GM23338 (cell line): ENCODE data around the gene TMEM144. TPM values are rescaled to one million over a fixed set of nuclear protein-coding genes. Genes with fewer than 3 reads are reported as not detected.

Experiments
- ATAC-seq: fragments of 200-7000 bp; cut with Tn5 transposase; 3 replicates; pipeline ENCODE4 v1.9.1; 2020
- DNase-seq: peaks from one replicate; pipeline ENCODE4 v3.0.0-alpha.2; 2015; ENCODE audit warnings: low spot score
- H2AFZ ChIP-seq: fragments of 200-600 bp; sonication (generic); 2 replicates; pipeline ENCODE4 v1.8.0; 2016; ENCODE audit warnings: antibody characterized with exemption, mild to moderate bottlenecking, moderate library complexity
- H3F3A ChIP-seq: fragments of 200-600 bp; sonication (generic); replicated peaks from 2 replicates; pipeline ENCODE4 v1.8.0; 2017; ENCODE audit warnings: antibody characterized with exemption, mixed run types, low read depth
- H3K27ac ChIP-seq: fragments of 200-600 bp; sonication (generic); 2 replicates; pipeline ENCODE4 v1.6.1; 2016; ENCODE audit warnings: low read depth
- H3K27me3 ChIP-seq: fragments of 200-600 bp; sonication (generic); 2 replicates; pipeline ENCODE4 v1.8.0; 2016; ENCODE audit warnings: mild to moderate bottlenecking, mixed run types, moderate library complexity; ENCODE audit not compliant: insufficient read depth
- H3K36me3 ChIP-seq: fragments of 200-600 bp; sonication (generic); 2 replicates; pipeline ENCODE4 v1.8.0; 2016; ENCODE audit warnings: mild to moderate bottlenecking; ENCODE audit not compliant: insufficient read depth
- H3K4me1 ChIP-seq: fragments of 200-600 bp; sonication (generic); 2 replicates; pipeline ENCODE4 v1.8.0; 2016; ENCODE audit warnings: mild to moderate bottlenecking, moderate library complexity; ENCODE audit not compliant: insufficient read depth
- H3K4me2 ChIP-seq: fragments of 200-600 bp; sonication (generic); 2 replicates; pipeline ENCODE4 v1.7.1; 2017; ENCODE audit warnings: mixed run types
- H3K4me3 ChIP-seq: fragments of 200-600 bp; sonication (generic); 2 replicates; pipeline ENCODE4 v1.6.1; 2016; ENCODE audit warnings: mixed run types
- H3K79me2 ChIP-seq: fragments of 200-600 bp; sonication (generic); replicated peaks from 2 replicates; pipeline ENCODE4 v1.8.0; 2017; ENCODE audit warnings: mild to moderate bottlenecking; ENCODE audit not compliant: insufficient read depth
- H3K9me2 ChIP-seq: fragments of 200-600 bp; sonication (generic); 2 replicates; pipeline ENCODE4 v1.8.0; 2017; ENCODE audit not compliant: insufficient read depth
- H4K20me1 ChIP-seq: fragments of 200-600 bp; sonication (generic); replicated peaks from 2 replicates; pipeline ENCODE4 v1.8.0; 2017; ENCODE audit warnings: mild to moderate bottlenecking; ENCODE audit not compliant: insufficient read depth
- H3K27ac Mint-ChIP-seq: 2 replicates; pipeline ENCODE4 v1.8.0; 2020; ENCODE audit warnings: inconsistent platforms, mild to moderate bottlenecking, moderate library complexity, mixed read lengths
- H3K27me3 Mint-ChIP-seq: 3 replicates; pipeline ENCODE4 v1.8.0; 2022; ENCODE audit warnings: low read depth, mild to moderate bottlenecking, moderate library complexity, mixed read lengths, inconsistent platforms; ENCODE audit not compliant: insufficient read depth, poor library complexity
- H3K36me3 Mint-ChIP-seq: 3 replicates; pipeline ENCODE4 v1.8.0; 2021; ENCODE audit warnings: low read depth, mild to moderate bottlenecking, inconsistent platforms, moderate library complexity, mixed read lengths
- H3K4me1 Mint-ChIP-seq: 3 replicates; pipeline ENCODE4 v1.8.0; 2020; ENCODE audit warnings: mild to moderate bottlenecking, inconsistent platforms, mixed read lengths
- H3K4me3 Mint-ChIP-seq: 3 replicates; pipeline ENCODE4 v1.8.0; 2021; ENCODE audit warnings: moderate library complexity, mild to moderate bottlenecking, inconsistent platforms, mixed read lengths
- H3K9me3 Mint-ChIP-seq: 3 replicates; pipeline ENCODE4 v1.8.0; 2020; ENCODE audit warnings: moderate library complexity, mild to moderate bottlenecking, inconsistent platforms, mixed read lengths
- ETS1 ChIP-seq: IDR thresholded peaks from 2 replicates; pipeline ENCODE4 v1.6.1; 2016; ENCODE audit warnings: antibody characterized with exemption
- EZH2 ChIP-seq: fragments of 200-600 bp; sonication (generic); IDR thresholded peaks from one replicate; pipeline ENCODE4 v1.8.0; 2017; ENCODE audit warnings: antibody characterized with exemption, mild to moderate bottlenecking, low read depth; ENCODE audit not compliant: unreplicated experiment
- NANOG ChIP-seq: IDR thresholded peaks from 2 replicates; pipeline ENCODE4 v1.6.1; 2016; ENCODE audit warnings: antibody characterized with exemption, borderline replicate concordance
- REST ChIP-seq: IDR thresholded peaks from one replicate; pipeline ENCODE4 v1.6.1; 2018; ENCODE audit warnings: antibody characterized with exemption; ENCODE audit not compliant: unreplicated experiment
- STAT1 ChIP-seq: IDR thresholded peaks from one replicate; pipeline ENCODE4 v1.6.1; 2016; ENCODE audit warnings: antibody characterized with exemption; ENCODE audit not compliant: unreplicated experiment
- ZNF331 ChIP-seq: fragments of 250-450 bp; sonication (Bioruptor Pico); IDR thresholded peaks from 2 replicates; pipeline ENCODE4 v1.5.0; 2020; ENCODE audit warnings: low read depth, mild to moderate bottlenecking, moderate library complexity
- ZNF462 ChIP-seq: fragments of 250-450 bp; sonication (Bioruptor Pico); IDR thresholded peaks from 2 replicates; pipeline ENCODE4 v1.5.0; 2020; ENCODE audit warnings: mild to moderate bottlenecking, moderate library complexity
- polyA plus RNA-seq: library from polyadenylated mRNA; unstranded; fragments of >200 nt; fragmentation: Nextera tagmentation; extraction: Ambion mirVana; gene quantifications from 2 replicates; pipeline ENCODE4 v1.2.1, GENCODE V29; 2016
- total RNA-seq: library from RNA; depleted of rRNA; stranded (reverse); fragments of >200 nt; shearing (Covaris generic); gene quantifications from 2 replicates; pipeline ENCODE4 v1.2.3, GENCODE V29; 2014

TMEM144 gene
- total and polyA plus RNA-seq, 2 experiments from 2014 or later, result 1.3 to 1.7 TPM

- Mint-ChIP-seq H3K36me3 (no peaks in the 10 kb centered on the region), H3K4me3 (no peak overlapping the region)
Observed at GRCh38 chr4:158190718-158191117, 19.6 kb upstream of the TMEM144 start.

GRCh38 chr4:158192439-158193158 lies 17.7 kb upstream of the TMEM144 start:
- Histone ChIP-seq H4K20me1 (no peaks in the 10 kb centered on the region), H3K27ac (no peak overlapping the region), H3K79me2 (no peaks in the 10 kb centered on the region), H3K4me1 (no peaks in the 10 kb centered on the region), H3K36me3 (no peaks in the 10 kb centered on the region), H3K9me2 (no peaks in the 10 kb centered on the region), H3F3A (no peaks in the 10 kb centered on the region), H2AFZ (no peak overlapping the region), H3K4me3 (no peak overlapping the region), H3K27me3 (no peaks in the 10 kb centered on the region), H3K4me2 (no peak overlapping the region)
- no peaks in the 10 kb centered on the region for H3K27me3 Mint-ChIP-seq
- ATAC-seq (no peak), DNase-seq (no peak)
- no peaks in the 10 kb centered on the region for H3K4me1 Mint-ChIP-seq
- H3K36me3 Mint-ChIP-seq, result no peaks in the 10 kb centered on the region
- no peak overlapping the region for H3K4me3 Mint-ChIP-seq
- no peak overlapping the region for H3K27ac Mint-ChIP-seq
- no peaks in the 10 kb centered on the region for H3K9me3 Mint-ChIP-seq
- TF ChIP-seq NANOG (no peak), REST (no peak), ZNF462 (CRISPR knock-in tag) (no peak), EZH2 (no peak), ETS1 (no peak), ZNF331 (CRISPR knock-in tag) (no peak)

More at GRCh38 chr4:158190718-158191117, 19.6 kb upstream of the TMEM144 start:
- H3K9me2 ChIP-seq, result no peaks in the 10 kb centered on the region
- DNase-seq (no peak), ATAC-seq (no peak)
- H3K27me3 ChIP-seq, result no peaks in the 10 kb centered on the region
- H3K4me2 ChIP-seq, result no peak overlapping the region
- no peaks in the 10 kb centered on the region for H3K4me1 ChIP-seq
- no peaks in the 10 kb centered on the region for H4K20me1 ChIP-seq
- no peaks in the 10 kb centered on the region for H3F3A ChIP-seq
- Mint-ChIP-seq H3K27ac (no peak overlapping the region), H3K9me3 (no peaks in the 10 kb centered on the region), H3K4me1 (no peaks in the 10 kb centered on the region), H3K27me3 (no peaks in the 10 kb centered on the region)
- H3K36me3 ChIP-seq, result no peaks in the 10 kb centered on the region
- no peak overlapping the region for H3K27ac ChIP-seq
- TF ChIP-seq STAT1 (no peak), ETS1 (no peak)
- no peak overlapping the region for H2AFZ ChIP-seq
- H3K79me2 ChIP-seq, result no peaks in the 10 kb centered on the region
- no peak overlapping the region for H3K4me3 ChIP-seq
